Endometrial microvascular endothelial cells (primary cell): ENCODE results near the gene CHCHD1. TPM values are rescaled to one million over a fixed set of nuclear protein-coding genes. Genes with fewer than 3 reads are reported as not detected.
"Not testable (repeated sequence)": the region's sequence is repeated elsewhere in the genome, so short reads cannot be mapped to it uniquely, and the experiment has no call there.

Source experiments
- in situ Hi-C: cut with HindIII; loops from 2 replicates; pipeline ENCODE4 v1.10.0; 2017; ENCODE audit warnings: low sequenced_read_pairs, low pct_unique_long_range_greater_than_20kb; ENCODE audit errors: inconsistent ontology term
- total RNA-seq: library from RNA; depleted of rRNA; stranded (reverse); fragments of >200 nt; gene quantifications from one replicate; pipeline ENCODE4 v1.2.3, GENCODE V29; 2015; ENCODE audit errors: inconsistent ontology term

Gene CHCHD1
- total RNA-seq, 1 donor from 2014 or later = 60.0 TPM

DNA sequence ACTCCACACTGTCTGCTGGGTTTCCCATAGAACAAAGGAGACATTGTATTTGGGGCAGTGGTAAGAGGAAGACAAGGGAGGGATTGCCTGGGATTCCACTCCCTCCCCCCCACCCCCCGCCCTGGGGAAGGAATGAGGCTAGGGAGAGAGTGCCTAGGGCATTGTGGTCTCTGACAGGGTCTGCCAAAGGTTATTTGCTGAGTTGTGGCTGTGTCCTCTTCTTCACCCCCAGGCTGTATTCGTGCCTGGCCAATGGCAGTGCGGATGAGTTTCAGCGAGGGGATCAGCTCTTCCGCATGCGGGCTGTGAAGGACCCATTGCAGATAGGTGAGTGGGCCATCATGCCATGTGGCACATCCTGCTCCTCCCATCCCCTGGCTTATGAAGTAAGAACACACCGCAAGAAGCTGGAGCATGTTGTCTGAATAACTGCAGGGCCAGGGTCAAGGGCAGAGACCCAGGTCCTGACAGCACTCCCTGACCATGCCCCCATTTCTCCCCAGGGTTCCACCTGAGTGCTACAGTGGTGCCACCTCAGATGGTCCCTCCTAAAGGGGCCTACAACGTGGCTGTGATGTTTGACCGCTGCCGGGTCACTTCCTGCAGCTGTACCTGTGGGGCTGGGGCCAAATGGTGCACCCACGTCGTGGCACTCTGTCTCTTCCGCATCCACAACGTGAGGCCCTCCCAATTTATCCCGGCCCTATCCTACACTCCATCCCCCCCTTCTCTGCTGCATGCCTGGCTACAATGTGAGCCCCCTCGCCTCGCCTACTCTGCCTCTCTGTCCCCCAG is 7.2 kb downstream of the CHCHD1 start:
- in situ Hi-C loops = no loop called here

GRCh38 chr10:73789659-73790055 is 7.8 kb downstream of the CHCHD1 start:
- in situ Hi-C loops = no loop called here

DNA sequence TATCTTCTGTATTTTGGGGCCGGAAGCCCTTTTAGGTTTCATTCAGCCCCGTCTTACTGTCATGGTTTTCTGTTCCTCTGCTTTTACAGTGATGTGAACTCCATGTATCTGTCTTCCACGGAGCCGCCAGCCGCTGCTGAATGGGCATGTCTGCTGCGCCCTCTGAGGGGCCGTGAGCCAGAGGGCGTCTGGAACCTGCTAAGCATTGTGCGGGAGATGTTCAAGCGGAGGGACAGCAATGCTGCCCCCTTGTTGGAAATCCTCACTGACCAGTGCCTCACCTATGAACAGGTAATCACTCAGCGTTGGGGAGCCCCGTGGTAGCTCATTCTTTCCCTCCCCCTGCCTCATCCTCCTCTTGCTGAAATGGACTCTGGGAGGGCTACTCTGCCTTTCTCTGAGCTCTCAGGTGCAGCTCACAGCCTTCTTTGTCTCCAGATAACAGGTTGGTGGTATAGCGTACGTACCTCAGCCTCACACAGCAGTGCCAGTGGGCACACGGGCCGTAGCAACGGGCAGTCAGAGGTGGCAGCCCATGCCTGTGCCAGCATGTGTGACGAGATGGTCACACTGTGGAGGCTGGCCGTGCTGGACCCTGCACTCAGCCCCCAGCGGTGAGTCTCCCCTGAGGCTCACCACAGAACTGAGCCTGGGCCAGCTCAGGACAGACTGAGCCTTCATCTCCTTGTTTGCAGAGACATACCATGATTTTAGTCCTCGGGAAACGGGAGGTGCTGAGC is 9.2 kb downstream of the CHCHD1 start:
- in situ Hi-C loops = no loop called here

DNA sequence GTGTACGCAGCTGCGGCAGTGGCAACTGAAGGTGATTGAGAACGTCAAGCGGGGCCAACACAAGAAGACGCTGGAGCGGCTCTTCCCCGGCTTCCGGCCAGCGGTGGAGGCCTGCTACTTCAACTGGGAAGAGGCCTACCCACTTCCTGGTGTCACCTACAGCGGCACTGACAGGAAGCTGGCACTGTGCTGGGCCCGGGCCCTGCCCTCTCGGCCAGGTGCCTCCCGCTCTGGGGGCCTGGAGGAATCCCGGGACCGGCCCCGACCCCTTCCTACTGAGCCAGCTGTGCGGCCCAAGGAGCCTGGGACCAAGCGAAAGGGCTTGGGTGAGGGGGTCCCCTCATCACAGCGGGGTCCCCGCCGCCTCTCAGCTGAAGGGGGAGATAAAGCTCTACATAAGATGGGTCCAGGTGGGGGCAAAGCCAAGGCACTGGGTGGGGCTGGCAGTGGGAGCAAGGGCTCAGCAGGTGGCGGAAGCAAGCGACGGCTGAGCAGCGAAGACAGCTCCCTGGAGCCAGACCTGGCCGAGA is 10.1 kb downstream of the CHCHD1 start:
- in situ Hi-C loops = no loop called here

DNA sequence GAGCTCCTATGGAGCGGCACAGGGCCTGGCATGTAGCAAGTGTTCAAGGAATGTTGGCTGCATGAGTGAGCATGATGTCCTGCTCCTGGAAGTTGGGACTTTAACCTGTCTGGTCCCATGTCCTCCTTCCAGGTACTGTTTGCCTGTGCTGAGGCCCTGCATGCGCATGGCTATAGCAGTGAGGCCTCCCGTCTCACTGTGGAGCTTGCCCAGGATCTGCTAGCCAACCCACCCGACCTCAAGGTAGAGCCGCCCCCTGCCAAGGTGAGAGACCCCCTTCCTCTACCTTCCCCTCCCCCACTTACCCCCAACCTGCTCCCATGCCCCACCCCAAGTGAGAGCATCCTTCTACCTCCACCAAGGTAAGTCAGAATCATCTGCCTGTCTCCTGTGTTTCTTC is 11.6 kb downstream of the CHCHD1 start:
- in situ Hi-C loops = no loop called here

DNA sequence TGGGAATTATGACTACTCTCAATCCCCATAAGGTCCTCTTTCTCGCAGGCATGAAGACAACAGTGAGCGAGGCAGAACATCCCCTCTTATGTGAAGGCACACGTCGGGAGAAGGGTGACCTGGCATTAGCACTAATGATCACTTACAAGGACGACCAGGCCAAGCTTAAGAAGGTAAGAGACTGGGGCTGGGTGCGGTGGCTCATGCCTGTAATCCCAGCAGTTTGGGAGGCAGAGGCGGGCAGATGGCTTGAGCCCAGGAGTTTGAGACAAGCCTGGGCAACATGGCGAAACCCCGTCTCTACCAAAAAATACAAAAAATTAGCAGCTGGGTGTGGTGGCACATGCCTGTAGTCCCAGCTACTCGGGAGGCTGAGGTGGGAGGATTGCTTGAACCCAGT is 13.6 kb downstream of the CHCHD1 start:
- in situ Hi-C loops = not testable (repeated sequence)

DNA sequence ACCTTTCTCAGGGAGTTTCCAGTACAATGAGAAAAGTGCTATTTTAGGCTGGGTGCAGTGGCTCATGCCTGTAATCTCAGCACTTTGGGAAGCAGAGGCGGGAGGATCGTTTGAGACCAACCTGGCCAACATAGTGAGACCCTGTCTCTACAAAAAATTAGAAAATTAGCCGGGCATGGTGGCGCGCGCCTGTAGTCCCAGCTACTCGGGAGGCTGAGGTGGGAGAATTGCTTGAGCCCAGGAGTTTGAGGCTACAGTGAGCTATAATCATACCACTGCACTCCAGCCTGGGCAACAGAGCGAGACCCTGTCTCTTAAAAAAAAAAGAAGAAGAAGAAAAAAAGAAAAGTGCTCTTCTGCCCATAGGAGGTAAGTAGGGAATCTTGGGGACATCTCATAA is 14.2 kb downstream of the CHCHD1 start:
- in situ Hi-C loops = not testable (repeated sequence)

- in situ Hi-C loops = no loop called here
These were observed 14.9 kb downstream of the CHCHD1 start for GRCh38 chr10:73796766-73797165.

DNA sequence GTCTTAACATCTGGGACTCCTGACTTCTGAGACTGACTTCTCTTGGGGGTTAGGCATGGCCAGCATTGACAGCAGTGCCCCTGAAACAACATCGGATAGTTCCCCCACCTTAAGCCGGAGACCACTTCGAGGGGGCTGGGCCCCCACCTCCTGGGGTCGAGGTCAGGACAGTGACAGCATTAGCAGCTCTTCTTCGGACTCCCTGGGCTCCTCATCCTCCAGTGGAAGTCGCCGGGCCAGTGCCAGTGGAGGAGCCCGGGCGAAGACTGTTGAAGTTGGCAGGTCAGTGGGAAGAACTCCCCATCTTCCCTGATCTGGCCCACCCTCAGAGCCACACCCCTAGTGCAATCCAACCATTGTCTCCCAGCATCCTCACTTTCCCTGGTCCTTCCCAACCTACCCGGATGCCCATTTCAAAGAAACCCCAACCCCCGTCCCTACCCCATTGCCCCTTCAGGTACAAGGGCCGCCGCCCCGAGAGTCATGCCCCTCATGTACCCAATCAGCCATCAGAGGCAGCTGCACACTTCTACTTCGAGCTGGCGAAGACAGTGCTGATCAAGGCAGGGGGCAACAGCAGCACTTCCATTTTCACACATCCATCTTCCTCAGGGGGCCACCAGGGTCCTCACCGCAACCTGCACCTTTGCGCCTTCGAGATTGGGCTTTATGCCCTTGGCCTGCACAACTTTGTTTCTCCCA is 15.6 kb downstream of the CHCHD1 start:
- in situ Hi-C loops = no loop called here

DNA sequence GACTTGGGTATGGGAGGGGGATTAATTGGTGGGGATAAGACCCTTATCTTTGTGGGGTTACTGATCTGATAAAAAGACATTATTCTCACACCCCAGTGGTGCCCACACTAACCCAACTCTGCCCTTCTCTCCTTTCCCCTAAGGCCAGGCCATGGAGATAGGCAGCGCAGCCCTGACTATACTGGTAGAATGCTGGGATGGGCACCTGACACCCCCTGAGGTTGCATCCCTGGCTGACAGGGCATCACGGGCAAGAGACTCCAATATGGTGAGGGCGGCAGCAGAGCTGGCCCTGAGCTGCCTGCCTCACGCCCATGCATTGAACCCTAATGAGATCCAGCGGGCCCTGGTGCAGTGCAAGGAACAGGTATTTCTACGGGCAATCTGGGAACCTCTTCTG is 16.2 kb downstream of the CHCHD1 start:
- in situ Hi-C loops = no loop called here

- in situ Hi-C loops = no loop called here
These were observed 17.2 kb downstream of the CHCHD1 start for GRCh38 chr10:73798927-73799560.

- in situ Hi-C loops = no loop called here
These were observed 18.2 kb downstream of the CHCHD1 start for GRCh38 chr10:73799899-73800559.

GRCh38 chr10:73800560-73801252 is 18.9 kb downstream of the CHCHD1 start:
- in situ Hi-C loops = no loop called here

- in situ Hi-C loops = no loop called here
These were observed 19.4 kb downstream of the CHCHD1 start for GRCh38 chr10:73801253-73801590.

DNA sequence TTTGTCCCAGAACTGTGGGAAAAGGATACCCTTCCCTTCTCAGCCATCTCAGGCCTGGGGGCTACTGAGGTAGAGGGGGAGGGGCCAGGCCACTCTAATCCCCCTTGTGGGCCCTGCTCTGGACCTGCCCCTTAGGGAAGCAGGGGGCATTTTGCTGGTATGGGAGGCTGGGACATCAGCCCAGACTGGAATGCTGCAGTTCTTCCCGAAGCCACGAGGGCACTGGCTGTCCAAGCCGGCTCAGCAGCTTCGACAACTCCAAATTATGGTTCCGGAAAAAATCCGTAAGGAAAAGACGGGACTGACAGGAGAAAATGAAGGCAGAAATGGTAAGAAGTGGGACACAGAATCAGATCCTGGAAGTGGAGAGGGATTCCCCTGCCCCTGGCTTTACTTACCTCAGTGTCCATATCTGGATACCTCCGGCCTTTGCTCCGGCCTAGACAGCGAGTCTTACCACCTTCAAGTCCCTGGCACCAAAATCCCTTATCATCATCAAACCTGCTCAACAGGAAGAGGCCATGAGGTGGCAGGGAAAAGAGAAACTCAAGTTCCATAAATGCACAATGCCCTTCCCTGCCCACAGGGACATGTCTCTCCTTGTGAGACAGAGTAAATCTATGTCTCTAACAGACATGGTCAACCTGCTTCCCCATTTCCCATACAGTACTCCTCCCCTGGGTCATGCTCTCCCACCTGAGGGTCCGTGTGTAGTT is 20.6 kb downstream of the CHCHD1 start:
- in situ Hi-C loops = no loop called here

- in situ Hi-C loops = no loop called here
These were observed 21.9 kb downstream of the CHCHD1 start for GRCh38 chr10:73803680-73804286.
